Activated CD4-positive, alpha-beta T cell treated with anti-CD3 and anti-CD28 coated beads, Interleukin-2, Interleukin-4, amounts not matched to agents 100 ng/mL and 50 ng/mL, durations not matched to agents 16 hours and 8 hours (primary cell): ENCODE measurements around the gene DNAH2.

ENCODE experiments used
- DNase-seq: peaks from one replicate; pipeline ENCODE4 v3.0.0-alpha.2; 2020; ENCODE audit warnings: low spot score

DNAH2 gene

GRCh38 chr17:7702776-7703175 lies 14.8 kb upstream of the DNAH2 start:
- no peak for DNase-seq

GRCh38 chr17:7703584-7704479 lies 13.7 kb upstream of the DNAH2 start:
- DNase-seq = no peak

GRCh38 chr17:7704601-7705268 lies 12.8 kb upstream of the DNAH2 start, which contains the start of gene EFNB3:
EFNB3 (plus strand) TSS chr17:7705202; CDS start chr17:7705599, 397 bp downstream.
- no peak for DNase-seq

- no peak for DNase-seq
These were observed 12.0 kb upstream of the DNAH2 start for GRCh38 chr17:7705269-7706255.

GRCh38 chr17:7706631-7707354 lies 10.8 kb upstream of the DNAH2 start:
- no peak for DNase-seq

GRCh38 chr17:7707446-7707845 lies 10.1 kb upstream of the DNAH2 start:
- DNase-seq = no peak

- no peak for DNase-seq
These were observed 9.4 kb upstream of the DNAH2 start for GRCh38 chr17:7707858-7708750.

- no peak for DNase-seq
These were observed 8.5 kb upstream of the DNAH2 start for GRCh38 chr17:7709031-7709430.

GRCh38 chr17:7710301-7710700 lies 7.2 kb upstream of the DNAH2 start:
- no peak for DNase-seq

GRCh38 chr17:7711051-7711755 lies 6.3 kb upstream of the DNAH2 start:
- DNase-seq = no peak

GRCh38 chr17:7712111-7712771 lies 5.3 kb upstream of the DNAH2 start:
- no peak for DNase-seq

GRCh38 chr17:7713782-7714181 lies 3.8 kb upstream of the DNAH2 start:
- DNase-seq = no peak

GRCh38 chr17:7714721-7715594 lies 2.6 kb upstream of the DNAH2 start:
- DNase-seq = no peak

GRCh38 chr17:7715936-7716886 lies 1.3 kb upstream of the DNAH2 start:
- no peak for DNase-seq

GRCh38 chr17:7717756-7718350 lies 309 bp downstream of the DNAH2 start:
- no peak for DNase-seq

GRCh38 chr17:7719661-7720060 lies 2.1 kb downstream of the DNAH2 start:
- no peak for DNase-seq

- DNase-seq = no peak
These were observed 2.6 kb downstream of the DNAH2 start for GRCh38 chr17:7720125-7720524.
